WTC11 (cell line): ENCODE measurements around the gene KCNT2.
"Not testable (repeated sequence)": the region's sequence is repeated elsewhere in the genome, so short reads cannot be mapped to it uniquely, and the experiment has no call there.

ENCODE experiments used
- CREM ChIP-seq: sonication (generic); formaldehyde crosslinking; IDR thresholded peaks from 2 replicates; pipeline ENCODE4 v1.8.1; 2022; ENCODE audit warnings: mild to moderate bottlenecking, missing genetic modification reagents, moderate library complexity
- CTCF ChIP-seq: fragments of 200-600 bp; IDR thresholded peaks from 2 replicates; pipeline ENCODE4 v1.8.0; 2022; ENCODE audit warnings: antibody characterized with exemption
- HMGXB4 ChIP-seq: sonication (generic); formaldehyde crosslinking; IDR thresholded peaks from 2 replicates; pipeline ENCODE4 v1.8.1; 2023; ENCODE audit warnings: mild to moderate bottlenecking, moderate library complexity, missing genetic modification reagents
- ZBTB21 ChIP-seq: sonication (generic); formaldehyde crosslinking; IDR thresholded peaks from 2 replicates; pipeline ENCODE4 v1.8.1; 2023; ENCODE audit warnings: mild to moderate bottlenecking, missing genetic modification reagents, borderline replicate concordance
- ZNF423 ChIP-seq: fragments of 250-450 bp; sonication (Bioruptor Pico); IDR thresholded peaks from 2 replicates; pipeline ENCODE4 v2.1.2; 2022; ENCODE audit warnings: mild to moderate bottlenecking, moderate library complexity

GRCh38 chr1:196504224-196504623 is 104.0 kb downstream of the KCNT2 start:
- TF ChIP-seq CREM (CRISPR knock-in tag); CTCF; ZNF423 (CRISPR knock-in tag); HMGXB4 (CRISPR knock-in tag); ZBTB21 (CRISPR knock-in tag): not testable (repeated sequence)
